Suprapubic skin (tissue), 4 donors: Measurements from ENCODE around the gene ASIC2.

Source experiments
- EP300 ChIP-seq: sonication (generic); formaldehyde crosslinking; IDR thresholded peaks from one replicate; pipeline ENCODE4 v1.6.1; 2017; ENCODE audit warnings: antibody characterized with exemption
- POLR2A ChIP-seq, 2 donors: fragments of 450-650 bp; IDR thresholded peaks; one replicate each; pipeline ENCODE4 v1.6.1; 2017; ENCODE audit warnings: antibody characterized with exemption in 2 of 2, mild to moderate bottlenecking in 2 of 2, moderate library complexity in 2 of 2
- POLR2AphosphoS5 ChIP-seq, 3 donors: sonication (generic); formaldehyde crosslinking; IDR thresholded peaks; one replicate each; pipeline ENCODE4 v1.6.1; 2017; ENCODE audit warnings: antibody characterized with exemption in 3 of 3
- TF ChIP-seq, protein P1 (sequence below), 2 donors: fragments of 200-600 bp in 1 of 2; fragments of 450-650 bp in 1 of 2; sonication (generic) in 1 of 2; IDR thresholded peaks; one replicate each; pipeline ENCODE4 v1.5.1; 2016 to 2019; ENCODE audit warnings: antibody characterized with exemption in 2 of 2, mild to moderate bottlenecking in 1 of 2, moderate library complexity in 1 of 2

DNA sequence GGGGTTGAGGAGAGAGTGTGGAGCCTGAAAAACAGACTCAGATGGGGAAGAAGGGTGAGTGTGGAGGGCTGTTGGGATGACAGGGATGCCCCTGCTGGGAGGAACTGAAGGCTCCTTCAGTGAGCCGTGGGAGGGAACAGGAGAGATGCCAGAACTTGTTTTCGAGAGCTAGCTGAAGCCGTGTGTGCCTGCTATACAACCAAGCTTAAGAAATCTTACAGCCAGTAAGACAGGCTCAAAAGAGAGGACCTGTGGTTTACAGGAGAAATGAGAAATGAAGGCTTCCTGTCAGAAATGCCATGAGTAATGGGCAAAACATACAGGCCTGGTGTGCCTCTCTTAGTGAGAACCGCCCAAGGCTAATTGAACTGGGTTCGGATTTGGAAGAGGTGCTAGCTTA, 201.8 kb downstream of the ASIC2 start:
- TF ChIP-seq EP300 (no peak), POLR2A (IDR thresholded peaks at IDR 0.05) (no peak), POLR2AphosphoS5 (IDR thresholded peaks at IDR 0.05) (no peak)
- TF ChIP-seq, protein P1, sequence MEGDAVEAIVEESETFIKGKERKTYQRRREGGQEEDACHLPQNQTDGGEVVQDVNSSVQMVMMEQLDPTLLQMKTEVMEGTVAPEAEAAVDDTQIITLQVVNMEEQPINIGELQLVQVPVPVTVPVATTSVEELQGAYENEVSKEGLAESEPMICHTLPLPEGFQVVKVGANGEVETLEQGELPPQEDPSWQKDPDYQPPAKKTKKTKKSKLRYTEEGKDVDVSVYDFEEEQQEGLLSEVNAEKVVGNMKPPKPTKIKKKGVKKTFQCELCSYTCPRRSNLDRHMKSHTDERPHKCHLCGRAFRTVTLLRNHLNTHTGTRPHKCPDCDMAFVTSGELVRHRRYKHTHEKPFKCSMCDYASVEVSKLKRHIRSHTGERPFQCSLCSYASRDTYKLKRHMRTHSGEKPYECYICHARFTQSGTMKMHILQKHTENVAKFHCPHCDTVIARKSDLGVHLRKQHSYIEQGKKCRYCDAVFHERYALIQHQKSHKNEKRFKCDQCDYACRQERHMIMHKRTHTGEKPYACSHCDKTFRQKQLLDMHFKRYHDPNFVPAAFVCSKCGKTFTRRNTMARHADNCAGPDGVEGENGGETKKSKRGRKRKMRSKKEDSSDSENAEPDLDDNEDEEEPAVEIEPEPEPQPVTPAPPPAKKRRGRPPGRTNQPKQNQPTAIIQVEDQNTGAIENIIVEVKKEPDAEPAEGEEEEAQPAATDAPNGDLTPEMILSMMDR (IDR thresholded peaks at IDR 0.05) = no peak
